ENCODE measurements around the gene AGAP2.

Gene AGAP2

DNA sequence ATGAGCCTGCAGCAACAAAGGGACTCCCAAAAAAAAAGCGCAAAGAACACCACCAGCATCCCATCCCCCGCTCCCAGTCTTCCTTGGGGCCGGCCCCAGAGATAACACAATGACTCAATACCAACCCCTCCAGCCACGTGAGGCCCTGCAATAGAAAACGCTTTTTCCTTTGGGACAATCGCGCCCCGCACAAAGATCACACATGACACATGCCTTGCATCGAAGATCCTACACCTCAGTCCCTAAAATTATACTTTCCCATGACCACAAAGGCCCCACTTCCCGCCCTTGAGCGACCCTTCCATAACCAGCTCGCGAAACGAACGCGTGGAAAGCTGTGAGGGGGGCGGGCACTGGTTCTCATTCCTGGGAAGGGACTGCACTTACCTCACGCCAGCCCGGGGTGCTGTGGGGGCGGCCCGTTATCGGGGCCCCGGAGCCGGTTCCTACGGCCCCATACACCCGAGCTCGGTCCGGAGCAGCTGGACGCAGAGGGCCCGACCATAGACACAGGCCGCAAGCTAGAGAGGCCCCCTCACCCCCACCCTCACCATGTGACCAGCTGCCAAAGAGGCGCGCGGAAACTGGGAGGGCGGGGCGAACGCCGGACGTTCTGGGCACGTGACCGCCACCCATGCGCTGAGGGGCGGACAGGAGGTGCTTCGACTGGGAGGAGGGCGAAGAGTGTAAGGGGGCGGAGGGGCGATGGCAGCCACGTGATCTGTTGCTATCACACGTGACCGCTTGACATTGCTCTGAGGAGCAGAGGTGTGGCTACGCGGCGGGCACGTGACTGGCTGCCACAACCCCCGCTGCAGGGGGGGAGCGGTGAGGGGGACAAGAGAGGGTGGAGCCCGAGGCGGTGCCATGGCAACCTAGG lies 13.5 kb upstream of the AGAP2 start, which contains the start of gene CDK4:
Gene CDK4, minus strand, starts transcription at position 523 of the 880 bp plus-strand sequence. CDS start 593 bp downstream, outside the sequence.
- no peak for TF ChIP-seq ZNF274 (IDR thresholded peaks at IDR 0.05; ENCODE audit: low read depth, low read length)
- peak within 1 kb of the TSS; percentile 86 for H3K4me3 ChIP-seq (ENCODE audit: low read length)

DNA sequence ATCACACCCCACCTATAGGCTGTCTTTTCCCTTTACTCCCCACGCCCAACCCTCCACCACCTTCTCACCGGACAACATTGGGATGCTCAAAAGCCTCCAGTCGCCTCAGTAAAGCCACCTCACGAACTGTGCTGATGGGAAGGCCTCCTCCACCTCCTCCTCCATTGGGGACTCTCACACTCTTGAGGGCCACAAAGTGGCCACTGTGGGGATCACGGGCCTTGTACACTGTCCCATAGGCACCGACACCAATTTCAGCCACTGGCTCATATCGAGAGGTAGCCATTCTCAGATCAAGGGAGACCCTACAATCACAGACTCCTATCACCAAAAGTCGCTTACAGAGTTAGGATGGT lies 12.9 kb upstream of the AGAP2 start:
- H3K4me3 ChIP-seq (ENCODE audit: low read length): peak overlapping the region; percentile 86
- TF ChIP-seq ZNF274 (IDR thresholded peaks at IDR 0.05; ENCODE audit: low read depth, low read length): no peak

DNA sequence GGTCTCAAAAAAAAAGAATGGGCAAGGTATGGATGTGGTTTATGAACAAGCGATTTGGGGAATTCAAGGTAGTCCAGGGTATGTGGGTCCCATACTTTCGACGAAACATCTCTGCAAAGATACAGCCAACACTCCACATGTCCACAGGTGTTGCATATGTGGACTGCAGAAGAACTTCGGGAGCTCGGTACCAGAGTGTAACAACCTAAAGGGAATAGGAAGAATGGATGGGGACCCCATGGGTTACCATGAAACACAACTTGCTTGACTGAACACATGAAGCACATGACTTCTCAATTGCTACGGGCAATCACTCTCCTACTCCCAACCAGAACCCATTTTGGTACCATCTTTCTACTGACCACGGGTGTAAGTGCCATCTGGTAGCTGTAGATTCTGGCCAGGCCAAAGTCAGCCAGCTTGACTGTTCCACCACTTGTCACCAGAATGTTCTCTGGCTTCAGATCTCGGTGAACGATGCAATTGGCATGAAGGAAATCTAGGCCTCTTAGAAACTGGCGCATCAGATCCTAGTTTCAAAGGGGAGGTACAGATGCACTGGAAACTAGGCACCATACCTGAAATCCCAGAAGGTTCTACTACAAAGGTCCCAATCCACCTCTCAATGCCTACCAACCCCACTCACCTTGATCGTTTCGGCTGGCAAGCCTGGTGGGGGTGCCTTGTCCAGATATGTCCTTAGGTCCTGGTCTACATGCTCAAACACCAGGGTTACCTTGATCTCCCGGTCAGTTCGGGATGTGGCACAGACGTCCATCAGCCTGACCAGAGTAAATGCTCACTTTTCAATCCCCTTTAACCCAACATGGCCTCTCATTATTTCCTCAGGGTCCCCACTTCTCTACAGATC lies 12.3 kb upstream of the AGAP2 start:
- H3K4me3 ChIP-seq (ENCODE audit: low read length): peak overlapping the region; percentile 86
- TF ChIP-seq ZNF274 (IDR thresholded peaks at IDR 0.05; ENCODE audit: low read depth, low read length): no peak

DNA sequence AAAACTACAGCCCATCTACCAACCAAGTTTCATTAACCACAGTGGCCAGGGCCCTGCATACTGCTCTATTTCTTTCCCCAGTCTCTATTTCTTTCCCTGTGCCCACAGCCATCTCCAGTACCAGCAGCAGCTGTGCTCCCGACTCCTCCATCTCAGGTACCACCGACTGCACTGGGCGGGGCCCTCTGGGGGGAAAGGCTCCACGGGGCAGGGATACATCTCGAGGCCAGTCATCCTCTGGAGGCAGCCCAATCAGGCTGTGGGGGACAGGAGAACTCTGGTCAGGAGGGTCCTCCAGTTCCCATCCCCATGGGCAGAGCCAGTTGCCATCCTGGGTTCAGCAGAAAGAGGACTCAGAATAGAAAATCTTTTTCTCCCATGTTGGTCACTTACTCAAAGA lies 10.5 kb upstream of the AGAP2 start:
- no peak for TF ChIP-seq ZNF274 (IDR thresholded peaks at IDR 0.05; ENCODE audit: low read depth, low read length)
- no peak overlapping the region for H3K4me3 ChIP-seq (ENCODE audit: low read length)

DNA sequence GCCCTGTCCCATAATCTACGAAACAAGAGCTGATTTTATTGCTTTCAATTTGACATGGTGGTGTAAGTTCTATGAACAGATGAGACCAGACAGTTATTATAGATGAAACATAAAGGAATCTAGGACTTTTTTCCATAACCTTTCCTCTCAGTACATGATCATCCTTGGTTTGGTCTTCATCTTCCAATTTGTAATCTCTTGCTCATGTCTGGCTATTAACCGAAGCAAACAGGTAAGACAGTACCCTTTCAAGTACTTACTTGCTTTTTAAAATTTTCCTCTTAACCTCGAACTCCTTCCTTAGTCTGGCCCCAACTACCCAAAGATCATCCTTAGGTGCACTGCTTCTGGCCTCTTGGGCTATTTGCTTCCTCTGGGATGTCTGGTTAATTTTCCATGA lies 7.5 kb upstream of the AGAP2 start:
- peak overlapping the region; percentile 74; the same call in 1 of the 2 replicates for H3K4me3 ChIP-seq (ENCODE audit: low read length)
- TF ChIP-seq ZNF274 (IDR thresholded peaks at IDR 0.05; ENCODE audit: low read depth, low read length): no peak

DNA sequence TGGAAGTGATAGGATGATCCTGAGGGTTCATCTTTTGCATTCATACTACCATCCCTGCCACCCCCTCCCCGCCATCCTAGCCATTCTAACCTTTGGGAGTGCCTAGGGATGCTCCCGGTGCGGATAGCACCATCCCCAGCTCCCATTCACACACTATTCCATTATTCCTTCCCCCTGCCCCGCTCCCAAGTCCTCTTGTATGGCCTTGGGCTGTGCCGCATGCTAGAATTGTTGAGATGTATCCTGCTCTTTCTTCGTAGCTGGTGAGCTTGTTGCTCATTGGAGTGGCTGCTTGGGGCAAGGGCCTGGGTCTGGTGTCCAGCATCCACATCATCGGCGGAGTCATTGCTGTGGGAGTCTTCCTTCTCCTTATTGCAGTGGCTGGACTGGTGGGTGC lies 6.9 kb upstream of the AGAP2 start:
- H3K4me3 ChIP-seq (ENCODE audit: low read length): peak overlapping the region; percentile 74
- TF ChIP-seq ZNF274 (IDR thresholded peaks at IDR 0.05; ENCODE audit: low read depth, low read length): no peak

DNA sequence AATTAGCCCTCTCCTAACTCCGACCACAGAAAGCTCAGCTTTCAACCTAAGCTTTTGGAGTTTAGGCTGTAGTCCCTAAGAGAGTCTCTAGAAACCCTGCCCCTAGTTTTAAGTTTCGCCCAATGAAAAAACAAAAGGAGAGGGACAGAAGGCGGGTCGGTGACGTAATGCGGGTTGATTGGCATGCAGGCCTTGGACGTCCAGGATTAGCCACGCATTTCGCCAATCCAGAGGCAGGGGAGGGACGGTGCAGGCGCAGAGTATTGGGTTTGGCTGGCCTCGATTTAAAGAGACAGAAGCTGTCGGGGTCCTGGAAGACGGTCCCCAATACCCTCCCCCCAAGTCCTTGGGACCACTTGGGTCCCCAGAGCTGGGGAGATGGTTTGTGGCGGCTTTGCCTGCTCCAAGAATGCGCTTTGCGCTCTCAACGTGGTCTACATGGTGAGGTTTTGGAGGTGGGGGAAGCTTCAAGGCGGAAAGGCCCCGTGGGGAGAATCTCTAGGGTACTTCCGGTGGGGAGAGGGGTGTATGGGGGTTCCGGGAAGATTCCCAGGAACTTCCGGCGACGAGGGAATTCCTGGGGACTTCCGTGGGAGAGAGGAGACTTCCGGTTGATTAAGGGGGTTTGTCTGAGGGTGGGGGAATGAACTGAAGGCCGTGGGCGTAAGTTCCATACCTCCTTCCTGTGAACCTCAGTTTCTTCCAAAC lies 6.4 kb upstream of the AGAP2 start, which contains the start of gene TSPAN31:
Gene TSPAN31, plus strand, starts transcription at position 263 of the 708 bp plus-strand sequence. Its CDS starts 116 bp downstream, at position 379.
- TF ChIP-seq ZNF274 (IDR thresholded peaks at IDR 0.05; ENCODE audit: low read depth, low read length): no peak
- H3K4me3 ChIP-seq (ENCODE audit: low read length): peak within 1 kb of the TSS; percentile 74

DNA sequence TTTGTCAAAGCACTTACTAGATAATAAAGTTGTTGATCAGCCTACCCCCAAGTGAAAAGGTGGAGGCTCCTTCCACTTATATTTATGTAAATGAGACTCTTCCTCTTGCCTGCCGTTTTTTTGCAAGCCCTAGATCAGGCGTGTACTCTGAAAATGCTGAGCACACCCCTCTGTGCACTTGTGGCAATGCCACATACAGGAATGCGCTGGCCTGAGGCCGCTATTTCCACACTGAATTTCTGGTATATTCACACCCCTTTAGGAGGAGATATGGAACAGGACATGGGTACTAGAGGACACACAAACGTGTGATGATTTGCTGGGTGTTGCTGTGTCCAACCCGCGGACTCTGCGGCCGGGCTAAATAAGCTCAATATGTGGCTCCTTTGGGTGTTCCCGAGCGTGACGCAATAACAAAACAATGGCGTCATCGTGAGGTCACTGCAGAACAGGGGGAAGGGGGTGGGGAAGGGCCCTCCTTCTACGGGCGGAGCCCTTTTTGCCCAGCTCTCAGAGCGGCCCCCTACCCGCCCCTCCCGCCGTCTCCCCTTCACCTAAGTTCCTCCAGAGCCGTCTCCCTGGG lies 5.7 kb upstream of the AGAP2 start:
- H3K4me3 ChIP-seq (ENCODE audit: low read length): peak overlapping the region; percentile 74
- TF ChIP-seq ZNF274 (IDR thresholded peaks at IDR 0.05; ENCODE audit: low read depth, low read length): no peak

DNA sequence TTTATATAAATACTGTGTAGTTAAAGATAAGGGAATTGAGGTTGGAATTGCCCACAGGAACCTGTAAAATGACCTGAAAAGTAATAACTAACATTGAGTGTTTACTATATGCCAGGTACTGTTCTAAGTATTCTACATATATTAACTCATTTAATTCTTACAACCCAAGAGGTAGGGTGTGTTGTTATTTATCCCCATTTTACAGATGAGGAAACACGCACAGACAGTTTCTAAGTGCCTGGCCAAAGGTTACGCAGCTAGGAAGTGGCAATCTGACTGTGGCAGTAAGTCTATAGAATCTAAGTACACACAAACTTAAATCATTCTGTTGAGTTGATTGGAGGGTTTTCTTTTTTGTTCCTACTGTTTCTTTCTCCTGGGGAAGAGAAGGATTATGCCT lies 5.2 kb upstream of the AGAP2 start:
- H3K4me3 ChIP-seq (ENCODE audit: low read length): no peak overlapping the region; the same call in 1 of the 2 replicates
- TF ChIP-seq ZNF274 (IDR thresholded peaks at IDR 0.05; ENCODE audit: low read depth, low read length): no peak

DNA sequence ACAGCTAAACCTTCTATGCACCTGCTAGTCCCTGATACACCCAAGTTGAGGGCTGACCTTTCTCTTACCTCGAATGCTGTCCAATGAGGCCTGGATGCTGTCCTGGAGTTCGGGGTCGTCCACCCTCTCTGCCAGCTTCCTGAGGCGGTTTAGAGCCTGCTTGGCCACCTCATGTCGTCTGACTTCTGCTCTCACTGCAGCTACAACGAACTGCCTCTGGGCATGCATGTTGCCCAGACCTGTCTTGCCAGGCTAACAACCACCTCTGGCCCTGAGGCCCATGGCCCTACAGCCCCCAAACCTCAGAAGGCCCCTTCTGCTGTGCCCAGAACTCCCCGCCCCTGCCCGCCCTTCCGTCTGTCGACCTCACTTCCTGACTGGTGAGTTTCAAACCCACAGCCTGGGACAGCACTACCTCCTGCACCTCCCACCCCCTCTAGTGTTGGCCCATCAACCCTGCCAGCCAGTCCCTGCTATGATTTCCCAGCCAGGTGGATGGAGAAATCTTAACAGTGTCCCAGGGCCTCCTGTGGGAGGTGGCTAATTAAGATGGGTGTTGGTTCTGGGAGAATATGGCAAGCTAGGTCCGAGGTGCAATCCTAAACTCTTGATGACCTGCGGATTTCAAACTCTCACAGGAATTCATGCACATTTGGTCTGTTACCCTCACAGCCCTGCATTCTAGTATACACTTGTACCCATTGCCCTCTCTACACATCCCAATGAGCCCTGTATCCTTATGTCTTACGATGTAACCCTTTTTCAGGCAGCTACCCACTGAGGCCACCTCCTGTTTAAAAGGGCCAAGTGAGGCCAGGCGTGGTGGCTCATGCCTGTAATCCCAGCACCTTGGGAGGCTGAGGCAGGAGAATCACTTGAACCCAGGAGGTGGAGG lies 3.5 kb upstream of the AGAP2 start:
- peak overlapping the region; percentile 60 for H3K4me3 ChIP-seq (ENCODE audit: low read length)
- TF ChIP-seq ZNF274 (IDR thresholded peaks at IDR 0.05; ENCODE audit: low read depth, low read length): no peak

DNA sequence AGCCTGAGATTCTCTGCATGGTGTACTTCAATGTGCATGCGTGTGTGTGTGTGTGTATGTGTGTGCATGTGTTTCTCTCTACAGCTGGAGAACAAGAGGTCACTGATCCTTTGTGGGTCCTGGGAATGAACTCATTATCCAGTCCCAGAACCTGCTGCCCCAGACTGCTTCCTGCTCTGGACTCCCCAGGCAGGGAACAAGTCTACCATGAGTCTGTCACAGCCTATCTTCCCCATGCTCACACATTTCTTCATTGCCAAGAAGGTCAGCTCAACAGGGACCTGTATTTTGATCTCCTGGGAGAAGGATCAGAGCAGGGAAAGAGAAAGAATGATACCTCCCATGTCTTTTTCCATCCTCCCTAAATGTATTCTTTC lies 2.9 kb upstream of the AGAP2 start:
- H3K4me3 ChIP-seq (ENCODE audit: low read length): peak overlapping the region; percentile 60

DNA sequence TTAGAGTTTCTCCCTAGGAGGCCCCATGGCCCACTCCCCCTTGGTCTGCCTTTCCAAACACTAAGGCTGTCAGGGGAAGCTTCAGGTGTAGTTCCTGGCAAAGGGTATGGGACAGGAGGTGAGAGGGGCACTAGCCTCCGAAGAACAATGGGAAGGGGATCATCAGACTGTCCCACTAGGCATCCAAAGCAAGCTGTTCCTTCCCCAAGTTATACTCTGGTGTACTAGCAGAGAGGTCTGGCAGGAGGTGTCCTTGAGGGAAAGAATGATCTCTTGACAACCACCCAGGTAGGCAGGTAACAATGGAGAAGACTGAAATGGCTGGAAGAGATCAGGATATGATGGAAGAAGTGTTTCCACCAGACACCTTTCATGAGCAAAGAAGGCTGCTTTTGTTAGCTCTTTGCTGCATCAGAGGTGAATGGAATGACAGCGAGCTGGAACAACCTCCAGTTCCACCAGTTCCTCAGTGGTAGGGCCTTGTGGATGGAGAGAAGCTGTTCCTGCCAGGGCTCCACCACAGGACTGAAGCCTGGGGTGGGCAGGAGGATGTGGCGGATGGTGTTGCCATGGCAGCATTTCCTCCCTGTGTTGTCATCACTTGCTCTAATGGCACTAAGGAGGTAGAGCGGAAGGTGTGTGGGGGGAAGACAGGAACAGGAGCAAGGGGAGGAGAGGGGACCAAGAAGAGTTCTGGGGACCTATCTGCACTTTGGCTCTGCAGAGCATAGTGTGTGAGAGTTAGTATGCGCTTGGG lies 2.3 kb upstream of the AGAP2 start:
- H3K4me3 ChIP-seq (ENCODE audit: low read length): peak overlapping the region; percentile 60; the same call in 1 of the 2 replicates
- no peak for TF ChIP-seq ZNF274 (IDR thresholded peaks at IDR 0.05; ENCODE audit: low read depth, low read length)

More for the DNA sequence above, 2.9 kb upstream of the AGAP2 start:
- no peak for TF ChIP-seq ZNF274 (IDR thresholded peaks at IDR 0.05; ENCODE audit: low read depth, low read length)

Measured in GM08714 (cell line).